HCT116 (cell line): ENCODE measurements around the gene GIMAP6. TPM values are rescaled to one million over a fixed set of nuclear protein-coding genes. Genes with fewer than 3 reads are reported as not detected.

Source experiments
- ATAC-seq: fragments of 200-7000 bp; cut with Tn5 transposase; 2 replicates; pipeline ENCODE4 v1.9.1; 2020; ENCODE audit warnings: mild to moderate bottlenecking, moderate library complexity
- BruUV-seq: library from RNA; stranded (reverse); fragments of 400-500 nt; replicated peaks from 2 replicates; lab custom pipeline; 2021; lab: Mats Ljungman, UMichigan
- CTCF ChIA-PET: fragments of 300-600 bp; sonication (Branson Sonifier 250); formaldehyde crosslinking; loops from one replicate; lab custom pipeline; 2021; ENCODE audit warnings: antibody characterized with exemption; lab: Charles Lee
- POLR2A ChIA-PET: fragments of 300-600, 350-600 bp; sonication (Branson Sonifier 250); formaldehyde crosslinking; loops from one replicate; lab custom pipeline; 2021; ENCODE audit warnings: antibody characterized with exemption; lab: Charles Lee
- RAD21 ChIA-PET, 2 experiments: fragments of 300-600 bp; sonication (Branson Sonifier 250); formaldehyde crosslinking; loops; one replicate each; lab custom pipeline; 2023; ENCODE audit warnings: low total read pairs in 2 of 2; ENCODE audit not compliant: uncharacterized antibody in 2 of 2, unreplicated experiment in 2 of 2, low non-redundant PET in 1 of 2; lab: Charles Lee
- DNase-seq: peaks from one replicate; pipeline ENCODE4 v3.0.0-alpha.2; 2010; ENCODE audit warnings: low read depth, low spot score
- H2AFZ ChIP-seq: fragments of 200-600 bp; shearing (Covaris generic), sonication (generic); 2 replicates; pipeline ENCODE4 v1.6.1; 2017; ENCODE audit warnings: low read depth, mixed run types, mixed read lengths, antibody characterized with exemption, low read length; ENCODE audit not compliant: poor library complexity, severe bottlenecking
- H3K27ac ChIP-seq: 2 replicates; pipeline ENCODE4 v1.5.1; 2012; ENCODE audit warnings: low read depth, low read length
- H3K27me3 ChIP-seq: fragments of 200-600 bp; sonication (generic); 2 replicates; pipeline ENCODE4 v1.6.1; 2016; ENCODE audit warnings: mixed run types, low read length, mixed read lengths; ENCODE audit not compliant: insufficient read depth
- H3K36me3 ChIP-seq, 2 experiments: fragments of 200-500 bp in 1 of 2; fragments of 200-600 bp in 1 of 2; sonication (Bioruptor generic) in 1 of 2; sonication (generic) in 1 of 2; 2 replicates each; pipeline versions ENCODE4 v1.5.1 to v1.6.1; 2014 to 2016; ENCODE audit warnings: low read length in 2 of 2, inconsistent platforms in 1 of 2, mixed read lengths in 1 of 2, mixed run types in 1 of 2; ENCODE audit not compliant: insufficient read depth in 2 of 2, control insufficient read depth in 1 of 2
- H3K4me1 ChIP-seq, 2 experiments: fragments of 200-600 bp in 1 of 2; sonication (generic) in 1 of 2; 2 replicates each; pipeline versions ENCODE4 v1.5.1 to v1.6.1; 2012 to 2017; ENCODE audit warnings: low read length in 2 of 2, inconsistent platforms in 1 of 2, mild to moderate bottlenecking in 1 of 2, mixed read lengths in 1 of 2, mixed run types in 1 of 2, moderate library complexity in 1 of 2; ENCODE audit not compliant: insufficient read depth in 2 of 2, control insufficient read depth in 1 of 2
- H3K4me2 ChIP-seq: fragments of 200-600 bp; sonication (generic); 2 replicates; pipeline ENCODE4 v1.6.1; 2017; ENCODE audit warnings: mixed run types, low read length, mixed read lengths
- H3K4me3 ChIP-seq, 2 experiments: fragments of 200-600 bp in 1 of 2; sonication (generic) in 1 of 2; replicated peaks in 1 of 2; 2 replicates each; pipeline ENCODE4 v1.5.1; 2011 to 2016; ENCODE audit warnings: low read length in 2 of 2, control low read depth in 1 of 2, low read depth in 1 of 2, mild to moderate bottlenecking in 1 of 2, mixed read lengths in 1 of 2, mixed run types in 1 of 2
- H3K79me2 ChIP-seq: fragments of 200-600 bp; sonication (generic); 2 replicates; pipeline ENCODE4 v1.6.1; 2017; ENCODE audit warnings: mild to moderate bottlenecking, mixed run types, low read length, moderate library complexity, mixed read lengths; ENCODE audit not compliant: insufficient read depth
- H3K9ac ChIP-seq: fragments of 200-600 bp; sonication (generic); 2 replicates; pipeline ENCODE4 v1.6.1; 2016; ENCODE audit warnings: low read length, mixed read lengths
- H3K9me2 ChIP-seq: fragments of 200-600 bp; sonication (generic), shearing (Covaris generic); 2 replicates; pipeline ENCODE4 v1.6.1; 2017; ENCODE audit warnings: mixed run types, mild to moderate bottlenecking, moderate library complexity; ENCODE audit not compliant: insufficient read depth
- H3K9me3 ChIP-seq, 2 experiments: fragments of 200-500 bp in 1 of 2; fragments of 200-600 bp in 1 of 2; sonication (Bioruptor generic) in 1 of 2; sonication (generic) in 1 of 2; 2 replicates each; pipeline ENCODE4 v1.6.1; 2014 to 2017; ENCODE audit warnings: low read length in 2 of 2, mixed read lengths in 2 of 2, inconsistent platforms in 1 of 2, low read depth in 1 of 2, mild to moderate bottlenecking in 1 of 2, mixed run types in 1 of 2, moderate library complexity in 1 of 2; ENCODE audit not compliant: control insufficient read depth in 1 of 2, insufficient read depth in 1 of 2
- H4K20me1 ChIP-seq: fragments of 200-600 bp; sonication (generic), shearing (Covaris generic); 2 replicates; pipeline ENCODE4 v1.6.1; 2017; ENCODE audit warnings: mixed run types, mild to moderate bottlenecking, moderate library complexity; ENCODE audit not compliant: insufficient read depth
- CBX3 ChIP-seq: IDR thresholded peaks from 2 replicates; pipeline ENCODE4 v1.6.1; 2012; ENCODE audit warnings: low read depth
- EZH2 ChIP-seq: fragments of 200-600 bp; sonication (generic); IDR thresholded peaks from 2 replicates; pipeline ENCODE4 v1.6.1; 2017; ENCODE audit warnings: antibody characterized with exemption, mixed run types
- EZH2phosphoT487 ChIP-seq: fragments of 200-600 bp; IDR thresholded peaks from 2 replicates; pipeline ENCODE4 v1.6.1; 2018; ENCODE audit warnings: antibody characterized with exemption, borderline replicate concordance
- JUND ChIP-seq: IDR thresholded peaks from 2 replicates; pipeline ENCODE4 v1.6.1; 2012
- POLR2AphosphoS5 ChIP-seq: IDR thresholded peaks from 2 replicates; pipeline ENCODE4 v1.6.1; 2011; ENCODE audit warnings: mild to moderate bottlenecking, low read depth, low read length, moderate library complexity
- SIN3A ChIP-seq: IDR thresholded peaks from 2 replicates; pipeline ENCODE4 v1.6.1; 2012; ENCODE audit warnings: low read depth
- SRF ChIP-seq: IDR thresholded peaks from 2 replicates; pipeline ENCODE4 v1.6.1; 2012; ENCODE audit warnings: low read depth
- YY1 ChIP-seq: IDR thresholded peaks from 2 replicates; pipeline ENCODE4 v1.6.1; 2011; ENCODE audit warnings: low read length, low read depth, moderate library complexity, mild to moderate bottlenecking; ENCODE audit not compliant: insufficient replicate concordance; ENCODE audit errors: extremely low read depth
- ZFX ChIP-seq: fragments of 450-650 bp; IDR thresholded peaks from 2 replicates; pipeline ENCODE4 v1.6.1; 2017
- intact Hi-C: fragments of 100-400 bp; cut with micrococcal nuclease; formaldehyde crosslinking; loops from 2 replicates; pipeline ENCODE4 v1.10.0; 2022
- total RNA-seq: library from RNA; stranded (reverse); gene quantifications from one replicate; pipeline ENCODE4 v1.2.1, GENCODE V29; 2021; ENCODE audit not compliant: unreplicated experiment

The GIMAP6 gene
- total RNA-seq, 1 experiment from 2014 or later: 0.12 TPM

DNA sequence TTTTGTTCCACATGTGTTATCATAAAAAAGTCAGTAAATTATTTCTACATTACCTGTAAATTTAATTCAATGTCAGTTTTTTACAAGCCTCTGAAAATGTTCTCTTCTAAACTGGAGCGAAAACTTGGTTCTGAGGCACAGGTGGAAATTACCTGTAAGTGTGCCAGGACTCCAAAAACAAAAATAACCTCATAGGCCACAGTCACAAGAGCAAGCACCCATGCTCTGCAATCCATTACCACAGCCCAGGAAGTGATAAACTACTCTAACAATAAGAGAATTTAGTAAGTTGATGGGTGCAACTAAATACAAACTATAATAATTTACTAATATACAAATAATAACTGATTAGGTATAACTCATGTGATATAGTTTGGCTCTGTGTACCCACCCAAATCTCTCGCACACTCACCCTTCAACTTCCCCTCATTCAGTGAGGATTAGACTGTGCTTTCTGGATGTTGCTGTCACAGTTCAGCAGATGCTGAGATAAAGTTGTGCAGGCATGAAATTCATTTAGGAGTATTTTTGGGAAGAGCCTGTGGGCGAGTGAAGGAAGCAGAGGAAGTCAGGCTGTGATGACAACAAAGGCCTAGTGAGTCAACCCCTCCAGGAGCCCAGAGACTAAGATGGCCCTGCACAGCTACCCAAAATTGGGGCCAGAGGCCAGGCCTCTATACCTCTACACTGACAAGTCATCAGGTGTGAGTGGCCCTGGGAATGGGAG is 16.3 kb upstream of the GIMAP6 start:
- RAD21 ChIA-PET: no interaction called here
- Histone ChIP-seq H3K27me3 (no peaks in the 10 kb centered on the region), H4K20me1 (no peaks in the 10 kb centered on the region), H3K79me2 (no peaks in the 10 kb centered on the region), H3K4me2 (no peak overlapping the region), H3K4me3 (no peak overlapping the region), H3K27ac (no peak overlapping the region), H3K4me1 (no peaks in the 10 kb centered on the region), H3K9ac (no peak overlapping the region), H3K9me3 (no peaks in the 10 kb centered on the region), H3K9me2 (no peaks in the 10 kb centered on the region), H2AFZ (no peak overlapping the region)
- POLR2A ChIA-PET: no interaction called here
- intact Hi-C loops: no loop called here
- DNase-seq: no peak
- BruUV-seq: no TSS peak
- CTCF ChIA-PET: no interaction called here
- TF ChIP-seq JUND (no peak), EZH2phosphoT487 (no peak), ZFX (no peak), YY1 (no peak), SRF (no peak), SIN3A (no peak), CBX3 (no peak), POLR2AphosphoS5 (no peak), EZH2 (no peak)
- TF ChIP-seq, all 23 proteins: peak for 0
- no peak for ATAC-seq
- H3K36me3 ChIP-seq: no peaks in the 10 kb centered on the region

DNA sequence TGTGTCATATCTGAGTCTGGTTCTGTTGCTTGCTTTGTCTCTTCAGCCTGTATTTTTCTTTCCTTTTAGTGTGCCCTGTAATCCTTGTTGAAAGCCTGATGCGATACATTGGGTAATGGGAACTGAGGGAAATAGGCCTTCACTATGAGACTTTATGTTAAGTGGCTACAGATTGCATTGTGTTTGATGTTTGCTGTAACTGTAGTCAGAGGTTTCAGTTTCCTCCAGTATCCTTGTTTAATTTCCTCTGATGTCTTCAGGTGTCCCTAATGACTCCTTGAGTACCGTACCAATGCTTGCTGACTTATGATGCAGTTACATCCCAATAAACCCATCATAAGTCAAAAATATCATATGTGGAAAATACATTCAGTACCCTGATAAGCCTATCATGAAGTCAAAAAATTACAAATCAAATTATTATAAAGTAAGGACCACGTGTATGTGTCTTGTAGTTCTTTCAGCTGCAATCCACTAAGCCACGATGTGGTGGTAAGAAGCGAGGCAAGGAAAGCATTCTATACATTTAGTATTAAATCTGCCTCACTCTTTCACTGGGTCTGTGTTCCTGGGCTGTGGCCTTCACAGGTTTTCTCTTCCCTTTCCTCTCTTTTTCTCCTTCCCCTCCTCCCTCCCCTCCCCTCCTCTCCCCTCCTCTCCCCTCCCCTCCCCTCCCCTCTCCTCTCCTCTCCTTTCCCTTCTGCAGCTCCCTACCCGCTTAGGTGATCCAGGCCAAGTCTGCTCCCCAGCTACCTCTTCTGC is 13.3 kb upstream of the GIMAP6 start:
- Histone ChIP-seq H3K9me2 (no peaks in the 10 kb centered on the region), H3K9me3 (no peaks in the 10 kb centered on the region), H4K20me1 (no peaks in the 10 kb centered on the region), H2AFZ (no peak overlapping the region), H3K9ac (no peak overlapping the region), H3K79me2 (no peaks in the 10 kb centered on the region), H3K27ac (no peak overlapping the region), H3K4me2 (no peak overlapping the region), H3K36me3 (no peaks in the 10 kb centered on the region), H3K4me1 (no peaks in the 10 kb centered on the region), H3K27me3 (no peaks in the 10 kb centered on the region), H3K4me3 (no peak overlapping the region)
- no peak for TF ChIP-seq EZH2phosphoT487
- DNase-seq: no peak
- CTCF ChIA-PET: no interaction called here
- BruUV-seq: no TSS peak
- RAD21 ChIA-PET: no interaction called here
- POLR2A ChIA-PET: no interaction called here
- ATAC-seq: no peak
- intact Hi-C loops: no loop called here
